ENCODE results near the gene MCCC1.

DNA sequence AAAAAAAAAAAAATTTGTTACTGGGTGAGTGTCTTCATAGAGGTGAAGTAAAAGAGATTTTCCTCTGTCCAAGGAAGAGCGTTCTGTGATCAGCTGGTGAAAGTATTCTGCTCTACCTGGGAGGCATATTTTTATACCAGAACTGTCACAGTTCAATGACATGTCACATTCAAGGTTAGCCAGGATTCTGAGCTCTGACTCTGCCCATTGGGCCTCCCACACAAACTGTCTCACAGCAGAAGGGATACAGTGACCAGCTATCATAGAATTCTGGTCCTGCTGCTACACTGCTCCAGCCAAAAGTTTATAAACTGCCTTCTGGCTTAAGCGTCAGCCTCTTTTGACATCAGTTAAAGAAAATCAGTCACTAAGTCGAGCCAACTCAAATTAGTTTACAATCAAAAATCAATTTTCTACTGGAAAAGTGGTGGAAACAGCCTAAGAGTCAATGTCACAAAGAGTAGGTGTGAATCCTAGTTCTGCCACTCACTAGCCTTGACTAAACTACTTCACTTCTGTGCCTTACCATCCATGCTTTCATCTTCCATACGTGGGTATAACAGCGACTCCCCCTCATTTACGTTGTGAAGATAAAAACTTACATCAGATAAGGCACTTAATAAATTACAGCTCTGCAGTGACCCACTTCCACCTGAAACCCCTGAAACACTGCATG lies 66.3 kb downstream of the MCCC1 start:
- TF ChIP-seq JUND (IDR thresholded peaks at IDR 0.05): no peak
- no peak for TF ChIP-seq TCF7L2 (IDR thresholded peaks at IDR 0.05; ENCODE audit: borderline replicate concordance, extremely low read depth, insufficient read depth, insufficient read length)
- TF ChIP-seq, protein P1, sequence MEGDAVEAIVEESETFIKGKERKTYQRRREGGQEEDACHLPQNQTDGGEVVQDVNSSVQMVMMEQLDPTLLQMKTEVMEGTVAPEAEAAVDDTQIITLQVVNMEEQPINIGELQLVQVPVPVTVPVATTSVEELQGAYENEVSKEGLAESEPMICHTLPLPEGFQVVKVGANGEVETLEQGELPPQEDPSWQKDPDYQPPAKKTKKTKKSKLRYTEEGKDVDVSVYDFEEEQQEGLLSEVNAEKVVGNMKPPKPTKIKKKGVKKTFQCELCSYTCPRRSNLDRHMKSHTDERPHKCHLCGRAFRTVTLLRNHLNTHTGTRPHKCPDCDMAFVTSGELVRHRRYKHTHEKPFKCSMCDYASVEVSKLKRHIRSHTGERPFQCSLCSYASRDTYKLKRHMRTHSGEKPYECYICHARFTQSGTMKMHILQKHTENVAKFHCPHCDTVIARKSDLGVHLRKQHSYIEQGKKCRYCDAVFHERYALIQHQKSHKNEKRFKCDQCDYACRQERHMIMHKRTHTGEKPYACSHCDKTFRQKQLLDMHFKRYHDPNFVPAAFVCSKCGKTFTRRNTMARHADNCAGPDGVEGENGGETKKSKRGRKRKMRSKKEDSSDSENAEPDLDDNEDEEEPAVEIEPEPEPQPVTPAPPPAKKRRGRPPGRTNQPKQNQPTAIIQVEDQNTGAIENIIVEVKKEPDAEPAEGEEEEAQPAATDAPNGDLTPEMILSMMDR (IDR thresholded peaks at IDR 0.05 in 2 of 3, conservative IDR thresholded peaks at IDR 0.05 in 1 of 3; ENCODE audit: borderline replicate concordance in 1 of 3, insufficient read depth in 1 of 3, low read depth in 2 of 3, low read length in 2 of 3): no peak
- TF ChIP-seq, protein P2, sequence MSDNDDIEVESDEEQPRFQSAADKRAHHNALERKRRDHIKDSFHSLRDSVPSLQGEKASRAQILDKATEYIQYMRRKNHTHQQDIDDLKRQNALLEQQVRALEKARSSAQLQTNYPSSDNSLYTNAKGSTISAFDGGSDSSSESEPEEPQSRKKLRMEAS (IDR thresholded peaks at IDR 0.05): no peak
- TF ChIP-seq SRF (IDR thresholded peaks at IDR 0.05; ENCODE audit: low read depth): no peak
- TF ChIP-seq EZH2 (IDR thresholded peaks at IDR 0.05): no peak
- TF ChIP-seq CEBPB (IDR thresholded peaks at IDR 0.05; ENCODE audit: low read depth): no peak
- TF ChIP-seq POLR2AphosphoS5 (IDR thresholded peaks at IDR 0.05; ENCODE audit: low read depth, low read length): no peak
- TF ChIP-seq, protein P3, sequence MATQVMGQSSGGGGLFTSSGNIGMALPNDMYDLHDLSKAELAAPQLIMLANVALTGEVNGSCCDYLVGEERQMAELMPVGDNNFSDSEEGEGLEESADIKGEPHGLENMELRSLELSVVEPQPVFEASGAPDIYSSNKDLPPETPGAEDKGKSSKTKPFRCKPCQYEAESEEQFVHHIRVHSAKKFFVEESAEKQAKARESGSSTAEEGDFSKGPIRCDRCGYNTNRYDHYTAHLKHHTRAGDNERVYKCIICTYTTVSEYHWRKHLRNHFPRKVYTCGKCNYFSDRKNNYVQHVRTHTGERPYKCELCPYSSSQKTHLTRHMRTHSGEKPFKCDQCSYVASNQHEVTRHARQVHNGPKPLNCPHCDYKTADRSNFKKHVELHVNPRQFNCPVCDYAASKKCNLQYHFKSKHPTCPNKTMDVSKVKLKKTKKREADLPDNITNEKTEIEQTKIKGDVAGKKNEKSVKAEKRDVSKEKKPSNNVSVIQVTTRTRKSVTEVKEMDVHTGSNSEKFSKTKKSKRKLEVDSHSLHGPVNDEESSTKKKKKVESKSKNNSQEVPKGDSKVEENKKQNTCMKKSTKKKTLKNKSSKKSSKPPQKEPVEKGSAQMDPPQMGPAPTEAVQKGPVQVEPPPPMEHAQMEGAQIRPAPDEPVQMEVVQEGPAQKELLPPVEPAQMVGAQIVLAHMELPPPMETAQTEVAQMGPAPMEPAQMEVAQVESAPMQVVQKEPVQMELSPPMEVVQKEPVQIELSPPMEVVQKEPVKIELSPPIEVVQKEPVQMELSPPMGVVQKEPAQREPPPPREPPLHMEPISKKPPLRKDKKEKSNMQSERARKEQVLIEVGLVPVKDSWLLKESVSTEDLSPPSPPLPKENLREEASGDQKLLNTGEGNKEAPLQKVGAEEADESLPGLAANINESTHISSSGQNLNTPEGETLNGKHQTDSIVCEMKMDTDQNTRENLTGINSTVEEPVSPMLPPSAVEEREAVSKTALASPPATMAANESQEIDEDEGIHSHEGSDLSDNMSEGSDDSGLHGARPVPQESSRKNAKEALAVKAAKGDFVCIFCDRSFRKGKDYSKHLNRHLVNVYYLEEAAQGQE (IDR thresholded peaks at IDR 0.05; ENCODE audit: low read depth): no peak
